Measurements from ENCODE around the gene BIRC2. TPM values are rescaled to one million over a fixed set of nuclear protein-coding genes. Genes with fewer than 3 reads are reported as not detected.

Gene BIRC2
- total RNA-seq, 1 donor from 2014 or later: 78.1 TPM

DNA sequence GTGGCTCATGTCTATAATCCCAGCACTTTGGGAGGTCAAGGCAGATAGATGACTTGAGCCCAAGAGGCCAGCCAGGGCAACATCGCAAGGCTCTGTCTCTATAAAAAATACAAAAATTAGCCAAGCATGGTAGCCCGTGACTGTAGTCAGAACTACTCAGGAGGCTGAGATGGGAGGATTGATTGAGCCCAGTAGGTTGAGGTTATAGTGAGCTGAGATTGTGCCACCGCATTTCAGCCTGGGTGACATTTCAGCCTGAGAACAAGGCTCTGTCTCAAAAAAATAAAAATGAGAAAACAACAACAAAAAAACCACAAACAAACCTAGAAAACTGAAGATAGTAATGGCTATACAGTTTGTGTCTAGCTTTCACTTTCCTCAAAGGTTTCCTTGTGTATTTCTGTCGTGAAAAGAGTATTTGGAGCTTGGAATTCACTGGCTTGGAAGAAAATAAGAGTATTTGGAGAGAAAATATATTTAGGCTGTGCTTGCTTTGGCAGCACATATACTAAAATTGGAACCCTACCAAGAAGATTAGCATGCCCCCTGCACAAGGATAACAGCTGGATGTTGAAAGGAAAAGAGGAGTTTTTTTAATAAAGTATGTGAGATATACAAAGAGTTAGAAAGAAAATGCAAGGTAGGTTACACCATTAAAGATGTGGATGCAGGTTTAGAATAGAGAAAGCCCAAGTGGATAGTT is 33.6 kb upstream of the BIRC2 start:
- no peaks in the 10 kb centered on the region for H3K9me3 ChIP-seq (ENCODE audit: low read depth)
- no peak overlapping the region for H3K4me3 Mint-ChIP-seq
- H3K36me3 ChIP-seq: no peaks in the 10 kb centered on the region
- no peaks in the 10 kb centered on the region for H4K20me1 ChIP-seq (ENCODE audit: low read depth)
- H3K79me2 ChIP-seq (ENCODE audit: low read depth): no peaks in the 10 kb centered on the region
- peaks cover 2% of the 10 kb centered on the region for H3K36me3 Mint-ChIP-seq
- peaks cover 5% of the 10 kb centered on the region for H3K9me3 Mint-ChIP-seq
- no peak overlapping the region for H3K27ac Mint-ChIP-seq
- no peaks in the 10 kb centered on the region for H3F3A ChIP-seq (ENCODE audit: low read depth)
- H3K27ac ChIP-seq: no peak overlapping the region
- H3K27me3 Mint-ChIP-seq (ENCODE audit: insufficient read depth, low read depth): peaks cover 13% of the 10 kb centered on the region
- no peak overlapping the region for H2AFZ ChIP-seq (replicated peaks)
- DNase-seq (ENCODE audit: low spot score): no peak
- TF ChIP-seq, protein P1, sequence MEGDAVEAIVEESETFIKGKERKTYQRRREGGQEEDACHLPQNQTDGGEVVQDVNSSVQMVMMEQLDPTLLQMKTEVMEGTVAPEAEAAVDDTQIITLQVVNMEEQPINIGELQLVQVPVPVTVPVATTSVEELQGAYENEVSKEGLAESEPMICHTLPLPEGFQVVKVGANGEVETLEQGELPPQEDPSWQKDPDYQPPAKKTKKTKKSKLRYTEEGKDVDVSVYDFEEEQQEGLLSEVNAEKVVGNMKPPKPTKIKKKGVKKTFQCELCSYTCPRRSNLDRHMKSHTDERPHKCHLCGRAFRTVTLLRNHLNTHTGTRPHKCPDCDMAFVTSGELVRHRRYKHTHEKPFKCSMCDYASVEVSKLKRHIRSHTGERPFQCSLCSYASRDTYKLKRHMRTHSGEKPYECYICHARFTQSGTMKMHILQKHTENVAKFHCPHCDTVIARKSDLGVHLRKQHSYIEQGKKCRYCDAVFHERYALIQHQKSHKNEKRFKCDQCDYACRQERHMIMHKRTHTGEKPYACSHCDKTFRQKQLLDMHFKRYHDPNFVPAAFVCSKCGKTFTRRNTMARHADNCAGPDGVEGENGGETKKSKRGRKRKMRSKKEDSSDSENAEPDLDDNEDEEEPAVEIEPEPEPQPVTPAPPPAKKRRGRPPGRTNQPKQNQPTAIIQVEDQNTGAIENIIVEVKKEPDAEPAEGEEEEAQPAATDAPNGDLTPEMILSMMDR (IDR thresholded peaks at IDR 0.05): no peak
- no peak for TF ChIP-seq EZH2 (IDR thresholded peaks at IDR 0.05)
- TF ChIP-seq EZH2phosphoT487 (IDR thresholded peaks at IDR 0.05): no peak
- H3K4me1 Mint-ChIP-seq: peaks cover 4% of the 10 kb centered on the region
- H3K27me3 ChIP-seq: peaks cover 8% of the 10 kb centered on the region
- H3K4me2 ChIP-seq: no peak overlapping the region
- H3K4me3 ChIP-seq: no peak overlapping the region
- no peak overlapping the region for H3K9ac ChIP-seq
- no peaks in the 10 kb centered on the region for H3K4me1 ChIP-seq

DNA sequence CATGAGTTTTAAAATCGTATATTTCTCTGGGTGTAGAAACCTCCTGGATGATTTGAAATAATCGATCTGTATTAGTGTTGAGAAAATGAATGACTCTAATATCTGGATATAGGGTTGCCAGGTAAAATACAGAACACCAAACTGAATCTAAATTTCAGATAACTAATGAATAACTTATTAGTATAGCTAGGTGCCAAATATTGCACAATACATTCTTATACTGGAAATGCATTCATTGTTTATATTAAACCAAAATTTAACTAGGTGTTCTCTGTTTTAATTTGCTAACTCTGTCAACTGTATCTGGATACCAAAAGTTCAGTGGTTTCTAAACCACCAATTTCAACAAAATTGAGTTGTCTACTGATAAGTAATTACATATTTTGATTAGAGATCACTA is 32.2 kb upstream of the BIRC2 start:
- Histone ChIP-seq H3K9me3 (ENCODE audit: low read depth) (no peaks in the 10 kb centered on the region), H3K4me2 (no peak overlapping the region), H3K36me3 (no peaks in the 10 kb centered on the region), H3K4me1 (no peaks in the 10 kb centered on the region), H3K79me2 (ENCODE audit: low read depth) (no peaks in the 10 kb centered on the region), H3K4me3 (no peak overlapping the region), H3K27me3 (peaks cover 12% of the 10 kb centered on the region), H3F3A (ENCODE audit: low read depth) (no peaks in the 10 kb centered on the region), H3K9ac (no peak overlapping the region), H2AFZ (replicated peaks) (no peak overlapping the region), H4K20me1 (ENCODE audit: low read depth) (no peaks in the 10 kb centered on the region), H3K27ac (no peak overlapping the region)
- peaks cover 4% of the 10 kb centered on the region for H3K4me1 Mint-ChIP-seq
- no peaks in the 10 kb centered on the region for H3K36me3 Mint-ChIP-seq
- TF ChIP-seq EZH2phosphoT487 (IDR thresholded peaks at IDR 0.05): no peak
- TF ChIP-seq EZH2 (IDR thresholded peaks at IDR 0.05): no peak
- TF ChIP-seq, protein P1 (IDR thresholded peaks at IDR 0.05): no peak
- H3K9me3 Mint-ChIP-seq: peaks cover 2% of the 10 kb centered on the region
- peaks cover 14% of the 10 kb centered on the region for H3K27me3 Mint-ChIP-seq (ENCODE audit: insufficient read depth, low read depth)
- no peak overlapping the region for H3K27ac Mint-ChIP-seq
- DNase-seq (ENCODE audit: low spot score): no peak
- no peak overlapping the region for H3K4me3 Mint-ChIP-seq

DNA sequence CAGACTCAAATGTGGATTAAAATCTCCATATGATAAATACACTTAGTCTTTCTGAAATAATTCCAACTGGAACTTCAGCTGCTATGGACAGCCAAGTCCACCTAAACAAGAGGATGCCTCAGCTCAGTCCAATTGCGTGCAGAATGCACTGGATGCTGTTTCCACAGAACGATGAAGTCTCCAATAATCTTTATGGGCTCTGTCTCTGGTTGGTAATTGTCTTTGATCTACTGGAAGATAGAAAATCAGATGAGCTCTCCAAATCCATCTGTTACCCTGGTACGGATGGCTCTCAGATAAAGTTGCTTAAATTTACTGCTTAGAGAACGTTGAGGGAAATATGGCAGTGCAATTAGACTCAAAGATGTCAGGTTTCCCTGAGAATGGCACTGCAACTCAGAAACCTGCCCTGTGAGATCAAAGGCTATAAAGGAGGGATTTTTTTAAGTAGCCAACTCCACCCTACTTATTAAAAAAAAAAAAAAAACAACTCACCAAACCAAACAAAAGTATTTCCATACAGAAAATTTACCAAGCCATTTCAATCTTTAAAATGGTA is 30.6 kb upstream of the BIRC2 start:
- H3K4me3 Mint-ChIP-seq: no peak overlapping the region

More for the DNA sequence above, 30.6 kb upstream of the BIRC2 start:
- Mint-ChIP-seq H3K9me3 (no peaks in the 10 kb centered on the region), H3K27ac (no peak overlapping the region), H3K36me3 (no peaks in the 10 kb centered on the region), H3K27me3 (ENCODE audit: insufficient read depth, low read depth) (peaks cover 14% of the 10 kb centered on the region), H3K4me1 (peaks cover 7% of the 10 kb centered on the region)
- Histone ChIP-seq H4K20me1 (ENCODE audit: low read depth) (no peaks in the 10 kb centered on the region), H3K4me2 (no peak overlapping the region), H3K27ac (no peak overlapping the region), H2AFZ (replicated peaks) (no peak overlapping the region), H3K9me3 (ENCODE audit: low read depth) (no peaks in the 10 kb centered on the region), H3K36me3 (no peaks in the 10 kb centered on the region), H3K79me2 (ENCODE audit: low read depth) (no peaks in the 10 kb centered on the region), H3K4me3 (no peak overlapping the region), H3K27me3 (peaks cover 12% of the 10 kb centered on the region), H3K4me1 (no peaks in the 10 kb centered on the region), H3F3A (ENCODE audit: low read depth) (no peaks in the 10 kb centered on the region), H3K9ac (no peak overlapping the region)
- TF ChIP-seq, protein P1 (IDR thresholded peaks at IDR 0.05): no peak
- TF ChIP-seq EZH2phosphoT487 (IDR thresholded peaks at IDR 0.05): no peak
- no peak for TF ChIP-seq EZH2 (IDR thresholded peaks at IDR 0.05)
- DNase-seq (ENCODE audit: low spot score): no peak
